ENCODE data around the gene THSD7A. TPM values are rescaled to one million over a fixed set of nuclear protein-coding genes. Genes with fewer than 3 reads are reported as not detected.

Gene THSD7A
- polyA plus RNA-seq, 1 donor (not counting 4 experiments of a cell fraction or from before 2014, with no cell fraction given), result not detected

DNA sequence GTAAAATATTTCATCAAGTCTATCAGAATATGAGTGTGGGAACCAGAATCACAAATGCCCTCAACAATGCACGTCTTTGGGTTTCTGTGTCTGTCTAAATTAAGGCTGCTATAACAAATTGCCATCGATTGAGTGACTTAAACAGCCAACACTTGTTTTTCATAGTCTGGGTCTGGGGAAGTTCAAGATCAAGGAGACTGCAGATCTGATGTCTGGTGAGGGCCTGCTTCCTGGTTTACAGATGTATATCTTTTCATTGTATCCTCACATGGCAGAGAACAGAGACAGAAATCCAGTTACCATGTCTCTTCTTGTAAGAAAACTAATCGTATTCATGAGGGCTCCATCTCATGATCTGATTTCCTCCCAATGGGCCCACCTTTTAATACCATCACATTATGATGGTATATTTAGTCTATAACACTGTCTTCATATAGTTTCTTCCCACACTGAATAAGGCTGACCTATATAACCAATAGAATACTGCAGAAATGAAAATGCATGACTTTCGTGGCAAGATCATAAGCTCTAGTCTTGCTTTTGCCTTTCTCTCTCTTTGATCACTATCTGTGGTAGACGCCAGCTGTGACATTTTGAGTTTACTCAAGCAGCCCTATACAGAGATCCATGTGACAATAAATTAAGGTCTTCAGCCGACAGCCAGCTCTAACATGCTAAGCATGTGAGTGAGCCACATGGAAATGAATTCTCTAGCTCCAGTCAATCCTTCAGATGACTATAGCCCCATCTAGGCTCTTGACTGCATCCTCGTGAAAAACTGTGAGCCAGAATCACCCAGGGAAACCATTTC is 51.9 kb downstream of the THSD7A start:
- no peak for DNase-seq (ENCODE audit: low read depth, low spot score)
- H3K9me1 ChIP-seq (ENCODE audit: control insufficient read depth, extremely low read depth, insufficient read depth, low read length), result no peaks in the 10 kb centered on the region
- no peak for FAIRE-seq
- H3K9ac ChIP-seq (ENCODE audit: control insufficient read depth, extremely low read depth, insufficient read depth, low read length), result no peak overlapping the region
- dilution Hi-C loops (cut with MboI; ENCODE audit: extremely low pct_ligation_motif_present, low sequenced_read_pairs), result no loop called here
- no peak overlapping the region for H3K4me3 ChIP-seq (ENCODE audit: control insufficient read depth in 2 of 3, extremely low read depth in 1 of 3, insufficient read depth in 2 of 3, low read depth in 1 of 3, low read length in 3 of 3)
- H3K27me3 ChIP-seq (ENCODE audit: control insufficient read depth, extremely low read depth, insufficient read depth, low read length), result no peaks in the 10 kb centered on the region
- H3K9me3 ChIP-seq (ENCODE audit: control insufficient read depth, low read depth, low read length), result no peaks in the 10 kb centered on the region
- no peak overlapping the region for H3K4me2 ChIP-seq (ENCODE audit: control insufficient read depth, extremely low read depth, insufficient read depth, low read depth, low read length)
- no peaks in the 10 kb centered on the region for H3K79me2 ChIP-seq (ENCODE audit: control insufficient read depth, insufficient read depth, low read length)
- H4K20me1 ChIP-seq (ENCODE audit: control insufficient read depth, extremely low read depth, insufficient read depth, low read length), result no peaks in the 10 kb centered on the region
- no peaks in the 10 kb centered on the region for H3K36me3 ChIP-seq (ENCODE audit: control insufficient read depth in 2 of 2, extremely low read depth in 1 of 2, insufficient read depth in 2 of 2, low read length in 2 of 2)
- TF ChIP-seq, protein P1, sequence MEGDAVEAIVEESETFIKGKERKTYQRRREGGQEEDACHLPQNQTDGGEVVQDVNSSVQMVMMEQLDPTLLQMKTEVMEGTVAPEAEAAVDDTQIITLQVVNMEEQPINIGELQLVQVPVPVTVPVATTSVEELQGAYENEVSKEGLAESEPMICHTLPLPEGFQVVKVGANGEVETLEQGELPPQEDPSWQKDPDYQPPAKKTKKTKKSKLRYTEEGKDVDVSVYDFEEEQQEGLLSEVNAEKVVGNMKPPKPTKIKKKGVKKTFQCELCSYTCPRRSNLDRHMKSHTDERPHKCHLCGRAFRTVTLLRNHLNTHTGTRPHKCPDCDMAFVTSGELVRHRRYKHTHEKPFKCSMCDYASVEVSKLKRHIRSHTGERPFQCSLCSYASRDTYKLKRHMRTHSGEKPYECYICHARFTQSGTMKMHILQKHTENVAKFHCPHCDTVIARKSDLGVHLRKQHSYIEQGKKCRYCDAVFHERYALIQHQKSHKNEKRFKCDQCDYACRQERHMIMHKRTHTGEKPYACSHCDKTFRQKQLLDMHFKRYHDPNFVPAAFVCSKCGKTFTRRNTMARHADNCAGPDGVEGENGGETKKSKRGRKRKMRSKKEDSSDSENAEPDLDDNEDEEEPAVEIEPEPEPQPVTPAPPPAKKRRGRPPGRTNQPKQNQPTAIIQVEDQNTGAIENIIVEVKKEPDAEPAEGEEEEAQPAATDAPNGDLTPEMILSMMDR (optimal IDR thresholded peaks at IDR 0.05 in 1 of 3, IDR thresholded peaks at IDR 0.05 in 1 of 3, conservative IDR thresholded peaks at IDR 0.05 in 1 of 3; ENCODE audit: extremely low read depth in 1 of 3, insufficient read depth in 2 of 3, low read length in 3 of 3), result no peak
- no peak for TF ChIP-seq EZH2 (IDR thresholded peaks at IDR 0.05; ENCODE audit: low read length)
- no peak overlapping the region for H2AFZ ChIP-seq (ENCODE audit: control insufficient read depth, low read length)
- H3K27ac ChIP-seq (ENCODE audit: control insufficient read depth, insufficient read depth, low read length), result no peak overlapping the region
- no peaks in the 10 kb centered on the region for H3K4me1 ChIP-seq (ENCODE audit: control insufficient read depth, extremely low read depth, insufficient read depth, low read length)

DNA sequence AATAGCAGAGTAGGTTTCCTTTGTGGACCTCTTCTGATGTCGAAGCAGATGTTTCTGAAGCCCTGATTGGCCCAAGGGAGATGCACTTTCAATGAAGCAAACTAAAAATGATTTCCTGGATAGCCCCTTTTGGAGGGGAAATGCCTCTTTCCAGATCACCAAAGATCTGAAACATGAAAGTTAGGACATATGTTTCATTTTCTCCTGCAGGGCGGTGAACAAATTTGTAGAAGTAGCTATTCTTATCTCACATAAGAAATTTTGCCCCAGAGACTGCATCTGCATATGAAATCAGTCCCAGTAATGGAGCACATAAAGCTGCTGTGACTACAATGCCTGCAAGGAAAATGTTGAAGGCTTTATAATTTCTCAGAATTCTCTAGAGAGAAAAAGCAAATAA is 56.0 kb downstream of the THSD7A start:
- H3K4me3 ChIP-seq (ENCODE audit: control insufficient read depth in 2 of 3, extremely low read depth in 1 of 3, insufficient read depth in 2 of 3, low read depth in 1 of 3, low read length in 3 of 3), result no peak overlapping the region
- no peaks in the 10 kb centered on the region for H3K9me3 ChIP-seq (ENCODE audit: control insufficient read depth, low read depth, low read length)
- dilution Hi-C loops (cut with MboI; ENCODE audit: extremely low pct_ligation_motif_present, low sequenced_read_pairs), result no loop called here
- no peak overlapping the region for H3K9ac ChIP-seq (ENCODE audit: control insufficient read depth, extremely low read depth, insufficient read depth, low read length)
- TF ChIP-seq EZH2 (IDR thresholded peaks at IDR 0.05; ENCODE audit: low read length), result no peak
- TF ChIP-seq, protein P1 (optimal IDR thresholded peaks at IDR 0.05 in 1 of 3, IDR thresholded peaks at IDR 0.05 in 1 of 3, conservative IDR thresholded peaks at IDR 0.05 in 1 of 3; ENCODE audit: extremely low read depth in 1 of 3, insufficient read depth in 2 of 3, low read length in 3 of 3), result no peak
- no peak overlapping the region for H2AFZ ChIP-seq (ENCODE audit: control insufficient read depth, low read length)
- H3K27ac ChIP-seq (ENCODE audit: control insufficient read depth, insufficient read depth, low read length), result no peak overlapping the region
- FAIRE-seq, result no peak
- H3K9me1 ChIP-seq (ENCODE audit: control insufficient read depth, extremely low read depth, insufficient read depth, low read length), result no peaks in the 10 kb centered on the region
- no peak for DNase-seq (ENCODE audit: low read depth, low spot score)
- H3K79me2 ChIP-seq (ENCODE audit: control insufficient read depth, insufficient read depth, low read length), result no peaks in the 10 kb centered on the region
- H3K27me3 ChIP-seq (ENCODE audit: control insufficient read depth, extremely low read depth, insufficient read depth, low read length), result no peaks in the 10 kb centered on the region
- no peaks in the 10 kb centered on the region for H4K20me1 ChIP-seq (ENCODE audit: control insufficient read depth, extremely low read depth, insufficient read depth, low read length)
- no peak overlapping the region for H3K4me2 ChIP-seq (ENCODE audit: control insufficient read depth, extremely low read depth, insufficient read depth, low read depth, low read length)
- no peaks in the 10 kb centered on the region for H3K4me1 ChIP-seq (ENCODE audit: control insufficient read depth, extremely low read depth, insufficient read depth, low read length)
- H3K36me3 ChIP-seq (ENCODE audit: control insufficient read depth in 2 of 2, extremely low read depth in 1 of 2, insufficient read depth in 2 of 2, low read length in 2 of 2), result no peaks in the 10 kb centered on the region

All from keratinocyte (primary cell).